Stimulated activated CD8-positive, alpha-beta memory T cell treated with anti-CD3 and anti-CD28 coated beads, Interleukin-12 subunit alpha, Interleukin-12 subunit beta, amount 100 ng/mL, for 1 hour (primary cell): ENCODE results near the gene USPL1.

ENCODE experiments used
- DNase-seq: peaks from one replicate; pipeline ENCODE4 v3.0.0-alpha.2; 2020; ENCODE audit warnings: low read depth

USPL1 gene

DNA sequence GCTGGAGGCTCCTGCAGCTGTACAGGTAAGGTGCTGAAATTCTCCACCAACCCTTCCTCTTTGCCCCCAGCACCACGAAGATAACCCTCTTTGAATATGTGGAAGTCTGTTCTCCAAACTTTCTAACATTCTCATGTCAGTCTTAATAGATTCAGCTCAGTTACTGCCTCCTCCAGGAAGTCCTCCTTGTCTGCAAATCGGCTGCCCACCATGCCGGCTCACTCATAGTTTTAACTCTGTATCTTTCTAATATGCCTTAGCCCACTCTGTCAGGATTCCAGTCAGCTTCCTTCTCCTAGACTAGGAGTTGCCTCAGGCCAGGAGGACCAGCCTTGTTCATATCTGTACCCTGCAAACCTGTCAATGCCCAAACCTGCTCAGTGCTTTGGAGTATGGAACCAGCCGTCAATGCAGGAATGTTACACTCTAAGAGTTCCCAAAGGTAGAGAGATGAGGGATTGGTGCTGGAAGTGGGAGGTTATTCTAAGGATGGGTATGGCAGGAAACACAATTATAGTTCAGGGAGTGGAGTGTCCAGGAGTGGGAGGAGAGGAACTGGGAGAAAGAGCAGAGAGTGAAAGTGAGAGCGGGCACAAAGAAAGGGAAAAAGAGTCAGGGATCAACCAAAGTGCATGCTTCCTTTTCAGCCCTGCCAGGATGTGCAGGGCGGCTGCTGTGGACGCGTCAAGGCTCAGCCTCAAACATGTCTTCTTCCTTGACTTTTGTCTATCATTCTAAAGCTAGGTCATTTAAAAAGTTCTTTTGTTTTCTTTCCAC lies 79.6 kb downstream of the USPL1 start:
- DNase-seq = no peak

DNA sequence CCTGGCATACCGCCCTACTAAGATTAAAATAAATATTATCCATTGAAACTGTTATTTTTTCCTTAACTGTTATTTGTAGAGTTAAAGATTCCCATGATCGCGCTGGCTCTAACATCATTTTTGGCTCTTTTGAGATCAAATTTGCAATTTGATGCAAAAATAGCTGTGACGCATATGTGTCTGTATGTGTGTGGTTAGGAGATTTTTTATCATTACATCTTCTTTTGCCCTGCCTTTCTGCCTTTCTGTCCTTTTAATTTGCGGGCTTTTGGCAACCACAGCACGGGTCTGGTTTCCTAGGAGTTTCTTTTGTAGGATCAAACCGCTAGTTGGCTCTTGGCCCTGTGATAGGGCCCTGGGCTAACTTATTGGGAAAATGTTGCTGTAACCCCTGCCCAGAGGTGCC lies 80.3 kb downstream of the USPL1 start:
- no peak for DNase-seq

DNA sequence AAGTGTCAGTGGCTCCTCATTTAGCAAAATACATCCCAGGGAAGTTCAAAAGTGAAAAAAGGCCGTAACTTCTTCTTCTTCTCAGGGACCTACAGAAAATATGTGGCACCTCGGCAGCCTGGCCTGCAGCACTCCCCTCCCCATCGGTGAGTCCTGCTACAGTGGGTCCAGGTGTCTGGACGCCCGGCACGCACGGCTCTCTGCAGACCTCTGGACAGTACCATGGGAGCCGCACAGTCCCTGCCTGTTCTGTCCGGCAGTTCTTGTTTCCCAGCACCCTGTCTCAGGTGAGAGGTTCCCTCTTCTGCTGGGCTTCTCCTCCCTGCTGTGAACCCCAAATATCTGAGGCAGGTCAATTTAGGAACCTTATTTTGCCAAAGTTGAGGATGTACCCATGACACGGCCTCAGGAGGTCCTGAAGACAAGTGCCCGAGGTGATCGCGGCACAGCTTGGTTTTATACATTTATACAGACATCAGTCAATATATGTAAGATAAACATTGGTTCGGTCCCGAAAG lies 80.8 kb downstream of the USPL1 start:
- no peak for DNase-seq

DNA sequence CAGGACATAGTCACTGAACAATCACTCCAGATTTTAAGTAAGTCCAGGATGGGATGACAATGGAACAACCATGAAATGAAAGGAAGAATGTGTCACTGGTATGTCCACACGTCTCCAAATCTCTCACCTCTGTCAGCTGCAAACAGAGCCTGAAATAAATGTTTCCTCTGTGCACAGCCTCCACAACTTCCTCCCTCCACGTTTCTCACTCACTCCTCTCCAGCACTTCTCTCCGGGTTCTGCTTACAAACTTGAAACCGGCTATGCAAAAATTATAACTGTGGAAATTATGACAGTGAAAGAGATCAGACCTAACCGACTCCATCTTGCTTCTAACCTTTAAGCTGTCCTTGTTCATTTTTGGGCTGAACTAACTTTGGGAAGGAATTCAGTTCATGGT lies 82.6 kb downstream of the USPL1 start:
- DNase-seq = no peak

DNA sequence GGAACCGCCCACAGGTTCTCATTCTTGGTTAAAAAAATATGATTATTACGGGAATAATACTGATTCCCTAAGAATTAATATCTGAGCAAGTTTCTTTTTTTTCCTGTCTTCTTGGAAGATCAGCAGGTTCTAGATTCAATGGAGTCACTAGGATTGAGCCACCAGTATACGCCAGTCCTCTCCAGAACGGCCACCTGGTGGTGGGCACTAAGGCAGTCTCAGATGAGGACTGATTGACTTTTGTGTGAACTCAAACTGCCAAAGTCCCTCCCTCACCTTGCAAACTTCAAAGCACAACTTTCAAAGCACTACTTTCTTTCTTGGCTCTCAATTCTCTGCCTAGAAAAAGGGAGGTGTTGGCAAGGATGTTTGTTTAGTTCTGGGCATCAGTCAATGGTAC lies 84.3 kb downstream of the USPL1 start:
- no peak for DNase-seq

DNA sequence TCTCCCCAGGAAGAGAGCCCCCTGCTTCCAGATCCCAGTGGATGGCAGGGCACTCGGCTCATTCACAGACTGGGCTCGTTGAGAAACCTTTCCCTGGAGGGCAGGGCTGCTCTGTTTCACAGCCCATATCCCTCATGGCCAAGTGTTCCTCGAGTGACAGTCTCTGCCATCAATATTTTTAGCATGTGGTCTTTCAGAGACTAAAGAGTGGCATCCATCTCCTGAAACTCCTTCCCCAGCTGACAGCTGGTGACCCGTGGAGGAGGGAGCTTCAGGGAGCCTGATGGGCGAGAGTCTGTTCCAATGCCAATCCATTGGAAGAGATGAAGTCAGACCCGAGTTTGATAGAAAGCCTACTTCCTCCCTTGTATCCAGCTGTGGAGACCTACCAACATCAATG lies 86.9 kb downstream of the USPL1 start:
- DNase-seq = no peak

DNA sequence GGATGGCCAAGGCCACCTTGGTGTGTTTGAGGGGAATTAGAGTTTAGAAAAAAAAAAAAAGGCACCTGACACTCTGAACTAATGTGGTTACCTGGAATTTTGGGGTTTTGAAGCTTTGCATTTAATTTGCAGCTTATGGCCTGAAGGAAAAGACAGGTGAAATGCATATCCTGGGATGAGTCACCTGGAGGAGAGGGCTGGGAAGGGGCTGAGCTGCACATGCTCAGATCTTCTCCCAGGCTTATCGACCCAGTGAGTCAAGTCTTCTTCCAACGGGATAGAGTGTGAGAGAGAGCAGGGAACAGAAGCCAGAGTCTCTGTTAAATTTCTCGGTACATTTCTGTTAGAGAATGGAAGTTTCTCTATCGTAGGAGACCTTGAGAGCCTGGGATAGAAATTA lies 88.0 kb downstream of the USPL1 start:
- no peak for DNase-seq

DNA sequence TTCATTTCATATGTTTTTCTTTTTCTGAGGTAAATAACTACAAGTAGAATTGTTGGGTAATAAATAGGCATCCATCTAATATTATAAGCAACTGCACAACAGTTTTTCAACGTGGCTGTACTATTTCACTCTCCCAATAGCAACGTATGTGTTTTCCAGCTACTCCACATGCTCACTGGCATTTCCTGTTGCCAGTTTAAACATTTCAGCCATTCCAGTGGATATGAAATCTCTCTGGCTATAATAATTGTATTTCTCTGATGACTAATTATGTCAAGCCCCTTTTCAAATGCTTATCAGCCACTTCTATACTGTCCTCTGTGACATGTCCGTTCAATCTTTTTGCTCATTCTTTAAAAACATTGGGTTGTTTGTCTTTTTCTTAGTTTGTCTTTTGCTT lies 90.8 kb downstream of the USPL1 start:
- DNase-seq = no peak
